HepG2 (cell line): ENCODE measurements around the gene RPL37. TPM values are rescaled to one million over a fixed set of nuclear protein-coding genes. Genes with fewer than 3 reads are reported as not detected.
A peak's percentile ranks its signal among the peaks of the same experiment; 100 is the strongest.

ENCODE experiments used
- BRCA1 ChIP-seq: sonication (generic); formaldehyde crosslinking; IDR thresholded peaks from 2 replicates; pipeline ENCODE4 v1.4.0; 2020; ENCODE audit warnings: missing genetic modification reagents
- CREB3 ChIP-seq: sonication (generic); formaldehyde crosslinking; IDR thresholded peaks from 2 replicates; pipeline ENCODE4 v1.5.0; 2020; ENCODE audit warnings: missing genetic modification reagents
- CTCF ChIP-seq: sonication (generic); formaldehyde crosslinking; IDR thresholded peaks from 2 replicates; pipeline ENCODE4 v1.5.0; 2020; ENCODE audit warnings: mild to moderate bottlenecking, missing genetic modification reagents, moderate library complexity
- FOXA3 ChIP-seq: IDR thresholded peaks from 2 replicates; pipeline ENCODE4 v1.6.1; 2016; ENCODE audit warnings: missing genetic modification reagents, missing compliant biosample characterization
- KAT2B ChIP-seq: fragments of 150-350 bp; IDR thresholded peaks from 2 replicates; pipeline ENCODE4 v1.6.1; 2014; ENCODE audit warnings: low read depth, low read length, borderline replicate concordance
- ONECUT2 ChIP-seq: sonication (generic); formaldehyde crosslinking; IDR thresholded peaks from 2 replicates; pipeline ENCODE4 v1.4.0; 2020; ENCODE audit warnings: missing genetic modification reagents
- PAWR ChIP-seq: sonication (generic); formaldehyde crosslinking; IDR thresholded peaks from 2 replicates; pipeline ENCODE4 v1.4.0; 2020; ENCODE audit warnings: missing genetic modification reagents, mild to moderate bottlenecking, borderline replicate concordance
- SMYD3 ChIP-seq: sonication (generic); formaldehyde crosslinking; IDR thresholded peaks from 2 replicates; pipeline ENCODE4 v1.8.1; 2023; ENCODE audit warnings: mild to moderate bottlenecking, missing genetic modification reagents
- TFDP2 ChIP-seq: sonication (generic); formaldehyde crosslinking; IDR thresholded peaks from 2 replicates; pipeline ENCODE4 v1.4.0; 2020; ENCODE audit warnings: missing genetic modification reagents
- U2AF1 ChIP-seq: fragments of 200-400 bp; formaldehyde crosslinking; optimal IDR thresholded peaks from 2 replicates; pipeline ENCODE3; 2017; ENCODE audit warnings: mild to moderate bottlenecking, low read depth, low read length
- XBP1 ChIP-seq: sonication (generic); formaldehyde crosslinking; IDR thresholded peaks from 2 replicates; pipeline ENCODE4 v1.5.0; 2020; ENCODE audit warnings: missing genetic modification reagents
- ZBED4 ChIP-seq: sonication (generic); formaldehyde crosslinking; IDR thresholded peaks from 2 replicates; pipeline ENCODE4 v1.4.0; 2020; ENCODE audit warnings: missing genetic modification reagents, borderline replicate concordance
- ZKSCAN1 ChIP-seq: fragments of 150-350 bp; IDR thresholded peaks from 2 replicates; pipeline ENCODE4 v1.6.1; 2014; ENCODE audit warnings: low read length
- ZMYM2 ChIP-seq: sonication (generic); formaldehyde crosslinking; IDR thresholded peaks from 2 replicates; pipeline ENCODE4 v1.8.0; 2022; ENCODE audit warnings: mild to moderate bottlenecking, missing genetic modification reagents
- ZNF430 ChIP-seq: sonication (generic); formaldehyde crosslinking; IDR thresholded peaks from 2 replicates; pipeline ENCODE4 v1.9.0; 2021; ENCODE audit warnings: mild to moderate bottlenecking, missing genetic modification reagents
- ZNF564 ChIP-seq: sonication (generic); formaldehyde crosslinking; IDR thresholded peaks from 2 replicates; pipeline ENCODE4 v1.8.1; 2023; ENCODE audit warnings: mild to moderate bottlenecking, missing genetic modification reagents
- polyA plus RNA-seq, 8 experiments: library from polyadenylated mRNA; depleted of rRNA in 3 of 8; stranded (reverse) in 7 of 8; unstranded in 1 of 8; fragments of >200 nt; fragmentation: Illumina TruSeq in 4 of 8; extraction: Trizol in 4 of 8; gene quantifications; 2 replicates each; pipeline versions ENCODE4 v1.2.1 to v1.2.3, GENCODE V29; 2011 to 2016; ENCODE audit warnings: low read depth in 4 of 8, missing spikeins in 1 of 8, mixed read lengths in 1 of 8; ENCODE audit not compliant: insufficient read depth in 1 of 8
- total RNA-seq, 5 experiments: library from RNA; depleted of rRNA; stranded (reverse); fragments of >200 nt; fragmentation: Illumina TruSeq; extraction: Trizol; gene quantifications; 2 replicates each; pipeline ENCODE4 v1.2.3, GENCODE V29; 2016; ENCODE audit warnings: low read depth in 1 of 5
- TF ChIP-seq, protein P1 (sequence below): sonication (generic); formaldehyde crosslinking; IDR thresholded peaks from 2 replicates; pipeline ENCODE4 v1.8.0; 2022; ENCODE audit warnings: mild to moderate bottlenecking, missing genetic modification reagents, borderline replicate concordance
- TF ChIP-seq, protein P2 (sequence below): sonication (generic); formaldehyde crosslinking; IDR thresholded peaks from 2 replicates; pipeline ENCODE4 v1.5.1; 2020; ENCODE audit warnings: mild to moderate bottlenecking, missing genetic modification reagents, moderate library complexity

Gene RPL37
- total and polyA plus RNA-seq, 2 of the 13 experiments (the other 11 are each of a cell fraction or from before 2014, with no cell fraction given): 1,981 to 3,367 TPM

GRCh38 chr5:40834849-40835787 lies at the start of gene RPL37 (continued):
- TF ChIP-seq, protein P1, sequence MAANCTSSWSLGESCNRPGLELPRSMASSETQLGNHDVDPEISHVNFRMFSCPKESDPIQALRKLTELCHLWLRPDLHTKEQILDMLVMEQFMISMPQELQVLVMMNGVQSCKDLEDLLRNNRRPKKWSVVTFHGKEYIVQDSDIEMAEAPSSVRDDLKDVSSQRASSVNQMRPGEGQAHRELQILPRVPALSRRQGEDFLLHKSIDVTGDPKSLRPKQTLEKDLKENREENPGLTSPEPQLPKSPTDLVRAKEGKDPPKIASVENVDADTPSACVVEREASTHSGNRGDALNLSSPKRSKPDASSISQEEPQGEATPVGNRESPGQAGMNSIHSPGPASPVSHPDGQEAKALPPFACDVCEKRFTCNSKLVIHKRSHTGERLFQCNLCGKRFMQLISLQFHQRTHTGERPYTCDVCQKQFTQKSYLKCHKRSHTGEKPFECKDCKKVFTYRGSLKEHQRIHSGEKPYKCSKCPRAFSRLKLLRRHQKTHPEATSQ (CRISPR knock-in tag): peak; percentile 40; the same call in 1 of the 2 replicates
- TF ChIP-seq CTCF (CRISPR knock-in tag) (peak; percentile 48), ZNF564 (CRISPR knock-in tag) (peak; percentile 66), BRCA1 (no peak), ONECUT2 (CRISPR knock-in tag) (no peak), ZKSCAN1 (peak; percentile 24; the same call in 1 of the 2 replicates), SMYD3 (CRISPR knock-in tag) (no peak; the same call in 1 of the 2 replicates), CREB3 (CRISPR knock-in tag) (no peak), FOXA3 (peak; percentile 83), ZMYM2 (CRISPR knock-in tag) (0 out of 2 replicates have a peak, but pooled peaks have one; percentile 58), XBP1 (CRISPR knock-in tag) (no peak), TFDP2 (CRISPR knock-in tag) (peak; percentile 89), KAT2B (0 out of 2 replicates have a peak, but pooled peaks have one; percentile 13), U2AF1 (peak; percentile 61), ZNF430 (peak; percentile 99), PAWR (CRISPR knock-in tag) (no peak), ZBED4 (CRISPR knock-in tag) (peak; percentile 85)
- TF ChIP-seq, protein P2, sequence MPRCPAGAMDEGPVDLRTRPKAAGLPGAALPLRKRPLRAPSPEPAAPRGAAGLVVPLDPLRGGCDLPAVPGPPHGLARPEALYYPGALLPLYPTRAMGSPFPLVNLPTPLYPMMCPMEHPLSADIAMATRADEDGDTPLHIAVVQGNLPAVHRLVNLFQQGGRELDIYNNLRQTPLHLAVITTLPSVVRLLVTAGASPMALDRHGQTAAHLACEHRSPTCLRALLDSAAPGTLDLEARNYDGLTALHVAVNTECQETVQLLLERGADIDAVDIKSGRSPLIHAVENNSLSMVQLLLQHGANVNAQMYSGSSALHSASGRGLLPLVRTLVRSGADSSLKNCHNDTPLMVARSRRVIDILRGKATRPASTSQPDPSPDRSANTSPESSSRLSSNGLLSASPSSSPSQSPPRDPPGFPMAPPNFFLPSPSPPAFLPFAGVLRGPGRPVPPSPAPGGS (CRISPR knock-in tag): peak; percentile 91; the same call in 1 of the 2 replicates
